ENCODE results near the gene UBE3A.
"Not testable (repeated sequence)": the region's sequence is repeated elsewhere in the genome, so short reads cannot be mapped to it uniquely, and the experiment has no call there.

The UBE3A gene

DNA sequence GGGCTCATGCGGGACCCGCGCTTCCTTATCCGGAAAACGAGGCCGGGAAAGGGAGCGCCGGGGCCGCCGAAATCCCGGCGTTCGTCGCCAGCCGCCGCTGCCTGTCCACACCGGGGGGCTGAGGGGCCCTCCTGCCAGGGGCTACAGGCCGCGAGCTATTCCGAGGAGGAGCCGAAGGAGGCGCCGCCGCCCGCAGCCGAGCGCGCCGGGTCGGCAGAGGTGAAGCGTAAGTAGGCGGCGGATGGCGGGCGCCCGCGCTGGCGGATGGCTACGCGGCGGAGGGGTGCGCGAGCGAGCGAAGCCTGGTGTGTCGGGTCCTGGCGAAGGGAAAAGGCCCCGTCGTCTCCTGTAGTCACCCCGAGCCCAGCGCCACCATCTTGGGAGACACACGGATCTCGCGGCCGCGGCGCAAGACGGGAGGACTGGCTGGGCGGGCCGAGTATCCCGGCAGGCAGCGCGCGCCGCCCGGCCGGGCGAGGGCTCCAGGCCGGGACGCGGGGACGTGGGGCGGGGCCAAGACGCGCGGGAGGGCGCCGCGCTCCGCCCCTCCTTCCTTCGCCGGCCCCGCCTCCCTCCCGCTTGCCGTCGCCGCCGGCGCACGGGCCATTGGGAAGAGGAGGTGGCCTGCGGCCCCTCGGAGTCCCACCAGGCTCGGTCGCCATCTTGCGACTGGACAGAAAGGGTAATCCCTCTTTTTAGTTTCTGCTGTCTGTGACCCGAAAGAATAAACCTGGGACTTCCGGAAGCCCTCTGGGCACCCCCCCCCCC, at the start of gene UBE3A:
TSS of gene UBE3A (minus strand) at position 424 of the 768 bp plus-strand sequence. CDS start 29,917 bp downstream, outside the sequence.
- peak; percentile 67 to 73 for DNase-seq (ENCODE audit: low read depth in 2 of 2, low spot score in 1 of 2)

DNA sequence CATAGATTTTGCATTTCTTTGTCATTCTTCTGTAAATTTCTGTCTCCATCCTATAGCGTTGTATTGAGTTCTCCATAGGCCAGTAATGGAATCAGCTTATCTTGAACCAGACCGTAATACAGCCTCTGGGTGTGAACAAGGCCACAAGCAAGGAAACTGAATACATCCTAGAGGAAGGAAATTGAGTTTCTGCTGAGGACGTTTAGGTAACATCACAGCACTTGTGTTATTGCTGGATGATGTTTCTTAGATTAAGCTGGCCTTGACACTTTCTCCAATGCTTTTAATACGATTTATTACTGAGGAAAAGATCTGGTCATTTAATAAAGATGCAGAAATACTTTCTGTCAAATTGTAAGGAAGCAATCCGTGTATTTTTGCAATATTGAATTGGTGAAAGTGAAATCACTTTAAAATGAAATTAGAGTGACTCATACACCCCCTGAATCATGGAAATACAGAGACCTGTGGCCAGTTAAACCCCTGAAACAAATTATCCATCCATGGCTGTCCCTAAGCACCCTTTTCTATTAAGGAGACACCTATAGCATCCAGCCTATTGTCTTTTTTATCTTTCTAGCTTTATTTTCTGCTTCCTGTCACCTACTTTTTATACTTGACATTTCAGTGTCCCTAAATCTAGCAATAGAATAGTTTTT, 48.5 kb upstream of the UBE3A start:
- DNase-seq (ENCODE audit: low read depth in 2 of 2, low spot score in 1 of 2), result no peak

DNA sequence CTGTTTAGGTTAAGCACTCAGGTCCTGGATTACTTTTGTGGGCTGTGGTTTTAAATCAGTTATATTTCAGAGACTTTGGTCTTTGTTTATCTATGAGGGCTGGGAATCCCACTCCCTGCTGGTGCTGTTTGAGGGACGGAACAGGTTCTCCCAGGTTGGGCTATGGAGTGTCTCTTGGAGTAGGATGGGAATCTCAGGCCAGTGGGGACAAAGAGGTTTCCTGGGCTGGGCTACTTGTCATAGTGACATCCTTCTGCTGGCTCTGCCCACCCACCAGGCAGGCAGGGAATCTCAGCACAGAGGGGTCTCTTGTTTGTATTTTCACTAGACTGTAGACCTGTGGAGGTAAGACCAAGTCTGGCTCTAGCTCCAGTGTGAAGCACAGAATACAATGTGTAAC, 47.2 kb upstream of the UBE3A start:
- no peak for DNase-seq (ENCODE audit: low read depth in 2 of 2, low spot score in 1 of 2)

DNA sequence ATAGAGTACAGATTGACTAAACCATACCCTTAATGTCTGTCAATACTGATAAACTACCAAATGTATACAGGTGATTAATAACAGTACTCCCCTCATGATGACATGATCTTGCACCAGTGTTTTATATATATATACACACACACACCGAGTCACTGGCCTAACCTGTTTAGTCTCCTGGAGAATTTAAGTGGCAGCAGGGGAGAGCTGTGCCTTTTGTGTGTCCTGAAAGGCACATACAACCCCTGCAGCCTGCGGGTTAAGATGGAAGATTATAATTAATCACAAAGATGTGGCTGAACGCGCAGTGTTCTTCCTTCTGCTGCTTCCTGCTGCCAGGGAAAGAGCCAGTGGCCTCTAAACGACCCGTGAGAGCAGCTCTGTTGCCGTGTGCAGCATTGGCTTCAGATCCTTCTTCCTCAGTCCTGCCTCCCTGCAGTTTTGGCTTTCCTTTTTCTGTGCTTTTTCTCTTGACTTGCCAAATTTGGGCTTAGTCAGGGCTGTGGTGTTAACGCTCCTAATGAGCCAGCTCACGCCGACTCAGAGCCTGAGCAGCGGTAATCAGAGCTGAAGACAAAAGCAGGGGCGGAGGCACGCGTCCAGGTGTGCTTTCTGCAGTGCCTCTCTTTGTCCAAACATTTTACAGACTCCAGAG, 42.5 kb upstream of the UBE3A start:
- no peak for DNase-seq (ENCODE audit: low read depth in 2 of 2, low spot score in 1 of 2)

DNA sequence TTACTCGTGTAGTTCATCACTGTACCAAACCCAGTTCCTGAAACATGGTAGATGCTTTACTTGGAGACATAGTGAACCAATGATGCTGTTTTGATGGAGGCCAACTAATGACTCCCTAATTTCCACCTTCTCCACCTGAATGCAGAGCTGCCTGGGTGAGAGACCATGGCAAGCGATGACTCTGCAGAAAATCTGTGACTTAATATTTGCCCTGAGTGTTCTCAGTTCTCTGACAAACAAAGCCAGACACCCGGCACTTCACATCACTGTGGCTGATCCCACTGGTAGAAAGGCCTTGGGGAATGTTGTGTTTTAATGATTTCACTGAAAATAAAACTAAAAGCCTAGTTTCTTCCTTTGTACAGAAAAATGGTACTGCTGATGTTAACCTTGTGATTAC, 39.5 kb upstream of the UBE3A start:
- DNase-seq (ENCODE audit: low read depth in 2 of 2, low spot score in 1 of 2), result no peak

DNA sequence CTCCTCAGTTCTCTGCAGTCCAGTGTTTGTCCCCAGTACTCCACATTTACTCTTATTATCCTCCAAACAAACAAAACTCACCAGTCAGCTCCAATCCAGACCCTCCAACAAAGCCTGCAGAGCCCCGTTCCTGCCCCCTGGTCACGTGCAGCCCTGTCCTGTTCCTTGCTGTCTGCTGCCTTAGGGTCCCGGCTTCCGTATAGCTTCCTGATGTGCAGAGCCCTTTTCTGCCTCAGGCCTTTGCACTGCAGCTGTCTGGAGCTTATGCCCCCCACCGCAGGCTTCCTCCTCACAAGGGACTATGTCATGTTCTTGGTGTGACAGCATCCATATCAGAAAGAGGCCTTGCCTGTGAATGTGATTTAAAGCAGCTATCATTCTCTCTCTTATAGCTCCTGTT, 39.0 kb upstream of the UBE3A start:
- no peak for DNase-seq (ENCODE audit: low read depth in 2 of 2, low spot score in 1 of 2)

DNA sequence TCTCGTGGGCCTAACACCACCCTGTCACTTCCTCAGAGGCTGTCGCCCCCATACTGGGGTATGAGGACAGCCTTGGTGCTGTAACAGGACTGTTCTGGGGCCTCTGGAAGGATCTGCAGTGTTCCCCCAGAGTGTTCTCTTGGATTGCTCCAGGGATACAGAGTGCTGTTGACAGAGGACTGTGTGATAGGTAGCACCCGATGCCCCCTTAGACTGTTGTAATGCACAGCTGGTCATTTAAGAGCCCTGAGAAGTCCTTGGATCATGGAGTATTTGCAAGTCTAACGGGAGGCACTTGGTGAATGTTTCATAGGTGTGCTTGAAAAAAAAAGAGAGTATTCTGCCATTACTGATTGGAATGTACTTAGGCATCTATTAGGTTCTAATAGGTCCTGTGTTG, 35.4 kb upstream of the UBE3A start:
- no peak for DNase-seq (ENCODE audit: low read depth in 2 of 2, low spot score in 1 of 2)

DNA sequence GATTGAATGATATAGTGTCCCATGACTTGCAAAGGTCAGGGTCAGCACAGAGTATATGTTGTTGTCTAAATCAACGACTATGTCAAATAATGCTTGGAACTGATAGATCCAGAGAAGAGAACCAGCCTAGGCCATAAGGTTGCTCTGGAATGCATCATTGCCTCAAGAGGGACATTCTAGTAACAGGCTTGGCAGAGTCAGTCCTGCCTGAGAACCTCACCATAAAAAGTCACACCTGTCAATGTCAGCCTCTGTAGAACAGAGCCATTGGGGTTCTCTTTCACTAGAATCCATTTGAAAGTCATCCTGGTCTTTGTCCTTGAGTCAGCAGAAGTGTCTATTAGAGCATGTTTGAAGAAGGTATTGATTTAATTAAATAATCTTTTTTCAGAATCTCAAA, 31.4 kb upstream of the UBE3A start:
- DNase-seq (ENCODE audit: low read depth in 2 of 2, low spot score in 1 of 2), result no peak

DNA sequence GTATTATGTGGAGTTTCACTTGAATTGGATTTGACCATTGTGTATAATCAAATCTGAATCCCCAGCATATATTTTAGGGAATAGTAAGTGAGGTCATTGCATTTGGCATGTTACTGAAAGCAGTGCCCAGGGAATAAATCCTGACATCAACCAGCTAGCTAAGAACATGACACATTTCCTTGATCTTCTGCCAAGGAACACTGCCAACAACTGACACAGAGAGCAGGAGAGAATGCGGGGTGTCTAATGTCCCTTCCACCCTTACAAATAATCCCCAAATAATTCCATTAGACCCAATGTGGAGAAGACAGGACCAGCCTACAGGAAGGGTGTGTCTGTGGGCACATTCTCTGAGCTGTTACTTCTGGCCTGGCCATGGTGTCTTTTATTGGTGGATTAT, 30.6 kb upstream of the UBE3A start:
- DNase-seq (ENCODE audit: low read depth in 2 of 2, low spot score in 1 of 2), result no peak

DNA sequence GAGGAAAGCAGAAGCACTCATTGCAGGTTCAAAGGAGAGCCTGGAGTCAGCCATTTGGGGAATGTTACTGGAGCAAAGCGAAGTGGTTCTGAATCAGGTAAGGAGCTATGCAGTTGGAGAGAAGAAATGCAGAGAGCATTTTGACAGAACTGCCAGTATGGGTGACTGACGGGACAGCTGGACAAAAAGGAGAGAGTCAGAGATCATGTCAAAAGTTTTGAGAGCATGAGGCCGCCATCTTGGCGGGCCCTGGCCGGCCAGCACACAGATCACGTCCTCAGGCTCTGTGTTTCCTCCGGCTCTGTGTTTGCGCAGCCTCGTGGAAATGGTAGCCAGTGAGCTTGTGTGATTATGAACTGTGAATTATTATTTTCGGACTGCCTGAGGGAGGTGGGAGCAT, 29.8 kb upstream of the UBE3A start:
- DNase-seq (ENCODE audit: low read depth in 2 of 2, low spot score in 1 of 2), result no peak

DNA sequence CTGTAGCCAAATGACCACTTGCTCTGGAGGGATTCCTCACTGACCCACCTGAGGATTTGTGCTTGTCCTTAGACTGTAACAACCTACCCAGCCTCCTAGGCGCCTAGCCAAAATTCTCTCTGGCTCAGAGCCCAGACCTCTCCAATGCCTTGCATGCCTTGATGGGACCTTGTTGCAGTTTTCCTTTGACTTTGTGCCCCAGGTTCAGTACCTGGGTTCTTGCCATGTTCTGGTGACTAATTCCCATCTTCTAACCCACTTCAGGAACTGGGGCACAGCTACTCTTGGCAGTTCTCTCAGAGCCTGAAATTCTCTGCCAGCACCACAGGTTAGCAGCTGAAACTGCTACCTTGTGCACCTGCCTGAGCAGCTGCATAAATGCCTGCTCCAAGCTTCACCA, 27.0 kb upstream of the UBE3A start:
- no peak for DNase-seq (ENCODE audit: low read depth in 2 of 2, low spot score in 1 of 2)

DNA sequence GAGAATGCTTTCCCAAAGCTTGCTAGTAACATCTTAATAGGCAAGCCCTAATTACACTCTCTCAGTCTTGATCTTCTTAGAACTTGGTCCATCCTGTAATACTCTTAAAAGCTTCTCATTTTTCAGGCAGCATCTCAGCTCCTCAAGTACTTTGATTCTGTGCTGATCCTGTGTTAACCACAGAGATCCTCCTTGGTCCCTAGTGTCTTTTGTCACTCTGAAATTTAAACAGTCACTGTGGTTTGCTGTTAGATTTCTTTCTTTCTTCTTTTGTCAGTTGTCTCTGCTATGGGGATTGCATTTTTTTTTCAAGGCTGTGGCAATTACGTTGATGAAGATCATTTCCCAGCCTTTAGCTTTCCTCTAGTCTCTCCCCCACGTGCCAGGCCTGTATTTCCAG, 26.0 kb upstream of the UBE3A start:
- DNase-seq (ENCODE audit: low read depth in 2 of 2, low spot score in 1 of 2), result no peak

DNA sequence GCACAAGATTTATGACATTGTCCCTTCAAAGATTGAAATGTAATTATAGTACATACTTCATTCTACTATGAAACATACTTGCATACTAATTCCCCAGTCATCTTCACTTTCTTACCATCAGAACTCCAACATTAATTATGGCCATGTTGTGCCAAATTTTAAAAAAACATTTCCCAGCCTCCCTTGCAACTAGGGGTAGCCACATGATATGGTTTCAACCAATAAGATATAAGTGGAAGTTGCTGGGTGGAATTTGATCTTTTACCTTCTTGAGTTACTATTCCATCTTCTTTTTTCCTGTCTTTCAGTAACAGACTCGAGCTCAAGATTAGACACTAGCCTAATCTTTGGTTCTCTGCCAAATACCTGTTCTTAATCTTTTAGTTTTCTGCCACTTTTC, 25.6 kb upstream of the UBE3A start:
- DNase-seq (ENCODE audit: low read depth in 2 of 2, low spot score in 1 of 2), result no peak

DNA sequence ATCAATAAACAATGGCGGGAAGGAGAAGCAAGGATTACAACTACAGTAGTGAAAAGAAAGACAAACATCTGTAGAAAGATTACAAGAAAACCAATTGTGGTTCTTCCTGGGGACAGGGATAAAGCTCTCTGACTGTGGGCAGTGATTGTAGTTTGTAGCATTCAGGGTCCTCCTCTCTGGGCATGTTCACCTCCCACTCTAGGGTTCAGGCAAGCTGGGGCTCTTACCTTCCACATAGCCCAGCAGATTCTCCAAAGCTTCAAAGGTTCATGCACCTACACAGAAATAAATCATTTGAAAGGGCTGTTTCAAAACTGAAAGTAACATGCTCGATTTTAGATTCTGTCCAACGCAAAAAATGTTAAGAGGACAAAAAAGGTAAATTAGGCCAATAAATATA, 17.4 kb upstream of the UBE3A start:
- no peak for DNase-seq (ENCODE audit: low read depth in 2 of 2, low spot score in 1 of 2)

DNA sequence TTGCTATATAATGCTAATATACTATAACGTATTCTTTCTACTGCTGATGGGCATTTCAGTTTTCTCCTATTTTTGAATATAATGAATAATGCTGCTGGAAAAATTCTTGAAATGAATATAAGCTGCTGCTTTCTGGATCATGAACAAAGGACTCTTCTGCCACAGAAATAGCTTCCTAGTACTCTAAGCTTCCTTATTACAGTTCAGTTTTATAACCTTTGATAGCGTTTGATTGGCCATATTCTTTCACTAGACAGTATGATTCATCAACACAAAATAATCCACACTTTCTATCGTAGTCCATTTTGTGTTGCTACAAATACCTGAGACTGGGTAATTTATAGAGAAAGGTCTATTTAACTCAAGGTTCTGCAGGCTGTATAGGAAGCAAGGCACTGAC, 16.4 kb upstream of the UBE3A start:
- DNase-seq (ENCODE audit: low read depth in 2 of 2, low spot score in 1 of 2), result no peak

DNA sequence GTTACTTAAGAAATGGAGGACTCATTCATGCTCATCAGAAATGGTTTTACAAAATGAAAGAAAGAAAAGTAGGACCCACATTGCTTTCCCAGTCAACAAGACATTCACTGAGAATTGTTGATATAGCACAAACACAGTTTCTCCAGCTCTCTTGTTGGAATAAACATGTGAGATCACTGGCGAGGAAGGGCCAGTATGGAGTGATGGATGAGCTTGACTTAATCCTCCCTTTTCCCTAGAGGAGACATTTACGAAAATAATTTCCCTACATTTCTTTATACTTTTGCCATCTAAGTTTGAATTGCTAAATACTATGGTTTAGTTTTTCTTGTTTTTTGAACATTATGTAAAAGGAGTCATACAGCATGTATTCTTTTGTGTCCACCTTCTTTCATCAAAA, 15.9 kb upstream of the UBE3A start:
- DNase-seq (ENCODE audit: low read depth in 2 of 2, low spot score in 1 of 2), result no peak

DNA sequence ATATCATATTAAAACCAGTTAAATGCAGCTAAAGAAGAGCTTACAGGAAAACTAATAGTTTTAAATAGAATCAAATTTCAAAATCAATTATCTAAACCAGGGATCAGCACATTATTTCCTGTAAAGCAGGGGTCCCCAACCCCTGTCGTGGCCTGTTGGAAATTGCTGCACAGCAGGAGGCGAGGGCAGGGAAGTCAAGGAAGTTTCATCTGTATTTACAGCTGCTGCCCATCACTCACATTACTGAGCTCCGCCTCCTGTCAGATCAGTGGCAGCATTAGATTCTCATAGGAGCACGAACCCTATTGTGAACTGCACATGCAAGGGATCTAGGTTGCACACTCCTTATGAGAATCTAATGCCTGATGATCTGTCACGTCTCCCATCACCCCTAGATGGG, 14.4 kb upstream of the UBE3A start:
- DNase-seq (ENCODE audit: low read depth in 2 of 2, low spot score in 1 of 2), result not testable (repeated sequence)

DNA sequence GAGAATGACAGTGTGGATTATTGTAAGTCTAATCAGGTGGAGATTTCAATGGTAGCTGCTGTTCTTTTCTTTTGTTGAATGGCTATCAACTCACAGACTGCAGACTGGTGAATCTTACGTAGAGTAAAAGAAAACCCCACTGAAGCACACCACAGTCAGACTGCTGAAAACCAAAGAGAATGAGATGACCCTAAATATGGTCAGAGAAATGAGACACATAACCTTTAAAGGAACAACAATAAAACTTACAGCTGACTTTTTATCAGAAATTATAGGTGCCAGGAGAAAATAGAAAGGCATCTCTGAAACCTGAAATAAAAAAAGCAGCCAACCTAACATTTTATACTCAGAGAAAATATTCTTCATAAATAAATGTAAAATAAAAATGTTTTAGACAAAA, 12.7 kb upstream of the UBE3A start:
- DNase-seq (ENCODE audit: low read depth in 2 of 2, low spot score in 1 of 2), result no peak

DNA sequence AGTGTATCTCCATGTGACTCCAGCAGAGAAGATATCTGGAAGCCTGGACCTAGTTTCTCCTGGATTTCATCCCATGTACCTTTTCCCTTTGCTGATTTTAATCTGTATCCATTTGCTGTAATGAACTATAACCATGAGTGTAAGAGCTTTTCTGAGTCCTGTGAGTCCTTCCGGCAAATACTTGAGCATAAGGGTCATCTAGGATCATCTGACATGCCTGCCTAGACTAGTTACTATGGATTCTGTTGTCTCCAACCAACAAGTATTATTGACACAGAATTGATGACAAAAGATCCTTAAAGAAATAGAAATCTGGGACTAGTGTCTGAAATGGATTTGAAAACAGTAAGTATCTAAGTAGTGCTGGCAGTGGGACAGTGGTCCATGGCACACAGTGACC, 11.3 kb upstream of the UBE3A start:
- DNase-seq (ENCODE audit: low read depth in 2 of 2, low spot score in 1 of 2), result no peak

DNA sequence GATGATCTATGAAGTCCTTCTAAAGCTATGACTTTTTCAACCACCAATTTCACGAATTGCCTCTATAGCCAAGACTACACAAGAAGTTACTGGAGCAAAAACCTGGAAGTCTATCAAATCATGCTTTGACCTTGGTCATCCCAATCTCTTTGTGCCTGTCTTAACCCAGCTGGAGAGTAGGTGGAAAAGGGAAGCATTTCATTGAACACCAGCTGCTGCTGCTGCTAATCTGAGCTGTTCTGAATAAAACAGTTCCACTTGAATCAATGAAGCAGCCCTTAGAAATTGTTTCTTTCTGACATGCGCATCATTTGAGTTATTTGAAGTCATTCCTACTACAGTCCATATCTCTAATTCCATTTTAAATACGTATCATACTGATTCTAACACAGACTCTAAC, 7.3 kb upstream of the UBE3A start:
- no peak for DNase-seq (ENCODE audit: low read depth in 2 of 2, low spot score in 1 of 2)

DNA sequence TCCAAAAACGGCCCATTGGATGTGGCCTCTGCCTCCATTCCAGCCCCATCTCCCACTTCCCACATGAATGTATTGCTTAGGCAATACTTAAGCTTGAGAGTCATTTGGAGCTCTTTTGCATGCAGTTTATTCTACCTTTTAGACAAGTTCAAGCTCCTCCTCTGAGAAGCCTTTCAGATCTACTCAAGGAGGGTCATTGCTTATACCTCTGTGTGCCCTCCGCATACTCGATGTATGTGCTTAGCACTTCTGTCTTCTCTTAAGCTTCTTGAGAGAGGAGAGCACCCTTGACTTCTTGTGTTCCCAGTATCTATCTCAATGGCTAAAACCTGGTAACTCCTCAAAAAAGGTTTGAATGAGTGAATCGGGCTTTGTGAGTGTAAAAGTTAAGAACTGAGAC, 6.6 kb upstream of the UBE3A start:
- DNase-seq (ENCODE audit: low read depth in 2 of 2, low spot score in 1 of 2), result no peak

DNA sequence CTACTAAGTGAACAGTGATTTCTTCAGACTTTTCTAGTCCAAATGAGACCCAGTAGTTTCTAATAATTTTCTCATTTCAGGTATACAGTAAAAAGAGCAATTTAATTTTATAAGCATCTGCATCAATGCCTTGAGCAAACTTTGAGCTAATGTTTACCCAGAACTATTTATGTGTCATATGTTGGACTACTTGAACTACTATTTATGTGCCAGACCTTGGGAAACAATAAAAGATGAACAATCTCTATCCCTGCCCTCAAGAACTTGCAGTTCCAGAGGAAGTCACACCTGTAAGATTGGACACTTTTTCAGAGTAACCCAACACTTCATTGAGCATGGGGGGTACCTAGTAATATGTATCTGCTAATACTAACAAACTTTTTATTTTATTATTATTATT, 2.3 kb upstream of the UBE3A start:
- no peak for DNase-seq (ENCODE audit: low read depth in 2 of 2, low spot score in 1 of 2)

Measured in stimulated activated CD8-positive, alpha-beta memory T cell treated with anti-CD3 and anti-CD28 coated beads, Interleukin-4, amount 100 ng/mL, for 4 hours (primary cell).